Mucosa of stomach (tissue), 1 donor: ENCODE results near the gene C1orf21.

Experiments used
- H3K27me3 ChIP-seq: one replicate; pipeline ENCODE4 v1.7.0; 2013; ENCODE audit warnings: mild to moderate bottlenecking, low read length; ENCODE audit not compliant: control insufficient read depth, insufficient read depth
- H3K36me3 ChIP-seq: one replicate; pipeline ENCODE4 v1.7.0; 2013; ENCODE audit warnings: low read length; ENCODE audit not compliant: control insufficient read depth, insufficient read depth
- H3K4me1 ChIP-seq: one replicate; pipeline ENCODE4 v1.7.0; 2013; ENCODE audit warnings: mild to moderate bottlenecking, low read length; ENCODE audit not compliant: control insufficient read depth, insufficient read depth
- H3K4me3 ChIP-seq: one replicate; pipeline ENCODE4 v1.7.0; 2013; ENCODE audit warnings: low read length
- H3K9ac ChIP-seq: one replicate; pipeline ENCODE4 v1.7.0; 2013; ENCODE audit warnings: mild to moderate bottlenecking, low read length, moderate library complexity
- H3K9me3 ChIP-seq: one replicate; pipeline ENCODE4 v1.7.0; 2013; ENCODE audit warnings: mild to moderate bottlenecking, low read length, moderate library complexity; ENCODE audit not compliant: control insufficient read depth
- donor health status: Pancreatic carcinoma.

The C1orf21 gene

GRCh38 chr1:184625271-184625670, 238.4 kb downstream of the C1orf21 start:
- no peak overlapping the region for H3K9ac ChIP-seq
- no peaks in the 10 kb centered on the region for H3K36me3 ChIP-seq
- H3K9me3 ChIP-seq = no peaks in the 10 kb centered on the region
- no peak overlapping the region for H3K4me3 ChIP-seq
- H3K4me1 ChIP-seq = peaks cover 12% of the 10 kb centered on the region
- H3K27me3 ChIP-seq = no peaks in the 10 kb centered on the region

GRCh38 chr1:184626076-184627006, 239.5 kb downstream of the C1orf21 start:
- H3K4me3 ChIP-seq = no peak overlapping the region
- peaks cover 12% of the 10 kb centered on the region for H3K4me1 ChIP-seq

GRCh38 chr1:184627007-184627341, 240.1 kb downstream of the C1orf21 start:
- H3K4me1 ChIP-seq = peaks cover 11% of the 10 kb centered on the region
- no peaks in the 10 kb centered on the region for H3K36me3 ChIP-seq
- no peaks in the 10 kb centered on the region for H3K27me3 ChIP-seq
- no peaks in the 10 kb centered on the region for H3K9me3 ChIP-seq
- H3K9ac ChIP-seq = no peak overlapping the region
- no peak overlapping the region for H3K4me3 ChIP-seq

More at GRCh38 chr1:184626076-184627006, 239.5 kb downstream of the C1orf21 start:
- Histone ChIP-seq H3K9ac (no peak overlapping the region), H3K27me3 (no peaks in the 10 kb centered on the region), H3K36me3 (no peaks in the 10 kb centered on the region), H3K9me3 (no peaks in the 10 kb centered on the region)

GRCh38 chr1:184629266-184629665, 242.4 kb downstream of the C1orf21 start:
- Histone ChIP-seq H3K27me3 (no peaks in the 10 kb centered on the region), H3K4me1 (no peaks in the 10 kb centered on the region), H3K9ac (no peak overlapping the region), H3K4me3 (no peak overlapping the region), H3K36me3 (no peaks in the 10 kb centered on the region), H3K9me3 (no peaks in the 10 kb centered on the region)

- no peak overlapping the region for H3K4me3 ChIP-seq
- no peak overlapping the region for H3K9ac ChIP-seq
- no peaks in the 10 kb centered on the region for H3K4me1 ChIP-seq
- no peaks in the 10 kb centered on the region for H3K27me3 ChIP-seq
- H3K36me3 ChIP-seq = no peaks in the 10 kb centered on the region
- no peaks in the 10 kb centered on the region for H3K9me3 ChIP-seq
These were observed 243.8 kb downstream of the C1orf21 start for GRCh38 chr1:184630679-184631060.

GRCh38 chr1:184632415-184633175, 245.8 kb downstream of the C1orf21 start:
- no peak overlapping the region for H3K4me3 ChIP-seq
- no peaks in the 10 kb centered on the region for H3K36me3 ChIP-seq
- H3K9ac ChIP-seq = no peak overlapping the region
- H3K27me3 ChIP-seq = no peaks in the 10 kb centered on the region
- H3K9me3 ChIP-seq = no peaks in the 10 kb centered on the region
- H3K4me1 ChIP-seq = no peaks in the 10 kb centered on the region

GRCh38 chr1:184633785-184634184, 247.0 kb downstream of the C1orf21 start:
- H3K4me1 ChIP-seq = no peaks in the 10 kb centered on the region
- H3K27me3 ChIP-seq = no peaks in the 10 kb centered on the region
- H3K4me3 ChIP-seq = no peak overlapping the region
- no peaks in the 10 kb centered on the region for H3K9me3 ChIP-seq
- H3K9ac ChIP-seq = no peak overlapping the region
- H3K36me3 ChIP-seq = no peaks in the 10 kb centered on the region

GRCh38 chr1:184634296-184634695, 247.5 kb downstream of the C1orf21 start:
- Histone ChIP-seq H3K9ac (no peak overlapping the region), H3K4me1 (no peaks in the 10 kb centered on the region), H3K4me3 (no peak overlapping the region), H3K27me3 (no peaks in the 10 kb centered on the region), H3K9me3 (no peaks in the 10 kb centered on the region), H3K36me3 (no peaks in the 10 kb centered on the region)

- H3K36me3 ChIP-seq = no peaks in the 10 kb centered on the region
- H3K27me3 ChIP-seq = no peaks in the 10 kb centered on the region
- no peak overlapping the region for H3K9ac ChIP-seq
- H3K4me1 ChIP-seq = no peaks in the 10 kb centered on the region
- no peak overlapping the region for H3K4me3 ChIP-seq
- H3K9me3 ChIP-seq = no peaks in the 10 kb centered on the region
These were observed 248.6 kb downstream of the C1orf21 start for GRCh38 chr1:184635347-184635979.

GRCh38 chr1:184635980-184636431, 249.2 kb downstream of the C1orf21 start:
- Histone ChIP-seq H3K4me3 (no peak overlapping the region), H3K9ac (no peak overlapping the region), H3K4me1 (no peaks in the 10 kb centered on the region), H3K27me3 (no peaks in the 10 kb centered on the region), H3K36me3 (no peaks in the 10 kb centered on the region), H3K9me3 (no peaks in the 10 kb centered on the region)

- Histone ChIP-seq H3K27me3 (no peaks in the 10 kb centered on the region), H3K36me3 (no peaks in the 10 kb centered on the region)
These were observed 250.9 kb downstream of the C1orf21 start for GRCh38 chr1:184637664-184638240.

More at GRCh38 chr1:184637664-184638240, 250.9 kb downstream of the C1orf21 start:
- no peaks in the 10 kb centered on the region for H3K9me3 ChIP-seq
- no peak overlapping the region for H3K4me3 ChIP-seq
- H3K4me1 ChIP-seq = no peaks in the 10 kb centered on the region
- H3K9ac ChIP-seq = no peak overlapping the region
